ENCODE measurements around the gene YPEL2. TPM values are rescaled to one million over a fixed set of nuclear protein-coding genes. Genes with fewer than 3 reads are reported as not detected.

YPEL2 gene
- total RNA-seq, 1 experiment from 2014 or later: 0.98 TPM

- peaks cover 15 to 20% of the 10 kb centered on the region in 2 experiments; a peak in 3 of 4 replicates for H3K4me1 Mint-ChIP-seq
These were observed 92.9 kb downstream of the YPEL2 start for GRCh38 chr17:59424331-59424730.

More at GRCh38 chr17:59424331-59424730, 92.9 kb downstream of the YPEL2 start:
- no peak overlapping the region for H2AK5ac ChIP-seq (ENCODE audit: insufficient read length, low read length)
- H3K4ac ChIP-seq (ENCODE audit: low read depth, low read length): no peak overlapping the region
- peak overlapping the region; percentile 53 for H2BK12ac ChIP-seq (ENCODE audit: insufficient read length, low read depth, low read length)
- H2BK20ac ChIP-seq (ENCODE audit: low read depth, low read length, poor library complexity, severe bottlenecking): no peak overlapping the region
- no peak overlapping the region for H3K14ac ChIP-seq (ENCODE audit: insufficient read depth, low read length)
- H4K91ac ChIP-seq (ENCODE audit: insufficient read length, low read depth, low read length): no peak overlapping the region
- no peak overlapping the region for H3K9ac ChIP-seq (ENCODE audit: extremely low read depth, insufficient read length, low read length)
- no peak overlapping the region for H4K8ac ChIP-seq (replicated peaks; ENCODE audit: insufficient read length, low read depth, low read length)
- no peaks in the 10 kb centered on the region for H3K79me2 ChIP-seq (ENCODE audit: insufficient read depth, low read length)
- no peak overlapping the region for H3K27ac ChIP-seq (ENCODE audit: insufficient read length, low read depth, low read length)
- no peak overlapping the region for H3K4me2 ChIP-seq (ENCODE audit: insufficient read depth, insufficient read length, low read length)
- H4K5ac ChIP-seq (ENCODE audit: insufficient read length, low read depth, low read length): no peak overlapping the region
- H3K27me3 ChIP-seq (ENCODE audit: insufficient read depth, low read length): no peaks in the 10 kb centered on the region
- no peak overlapping the region for H3K23ac ChIP-seq (ENCODE audit: insufficient read length, low read depth, low read length)
- no CpG with 5 or more reads among the region's 4 CpGs for WGBS (ENCODE audit: extremely low coverage, insufficient read length, low lambda C conversion rate)
- Mint-ChIP-seq H3K9me3 (no peaks in the 10 kb centered on the region), H3K4me3 (no peak overlapping the region), H3K27ac (no peak overlapping the region), H3K36me3 (ENCODE audit: insufficient read depth in 1 of 3, low read depth in 3 of 3) (no peaks in the 10 kb centered on the region), H3K27me3 (ENCODE audit: low read depth) (no peaks in the 10 kb centered on the region)
- no peaks in the 10 kb centered on the region for H4K20me1 ChIP-seq (ENCODE audit: control insufficient read depth, insufficient read depth, insufficient read length)
- no peak overlapping the region for H2BK5ac ChIP-seq (ENCODE audit: insufficient read length, low read length)
- H3T11ph ChIP-seq (ENCODE audit: low read length): no peak overlapping the region
- no peaks in the 10 kb centered on the region for H3K79me1 ChIP-seq (ENCODE audit: insufficient read depth, low read depth, low read length, poor library complexity, severe bottlenecking)
- no peaks in the 10 kb centered on the region for H3K9me3 ChIP-seq (ENCODE audit: control insufficient read depth, low read depth, low read length)
- H2BK15ac ChIP-seq (ENCODE audit: low read depth, low read length): no peak overlapping the region
- no peak for TF ChIP-seq CTCF (conservative IDR thresholded peaks at IDR 0.05)
- H3K18ac ChIP-seq (ENCODE audit: insufficient read length, low read depth, low read length): no peak overlapping the region
- no peak overlapping the region for H2BK120ac ChIP-seq (ENCODE audit: low read depth, low read length, poor library complexity, severe bottlenecking)
- DNase-seq: no peak
- no peak overlapping the region for H3K56ac ChIP-seq (ENCODE audit: insufficient read length, low read depth, low read length)
- H2AFZ ChIP-seq (ENCODE audit: low read length): no peak overlapping the region
- H3K4me1 ChIP-seq (ENCODE audit: insufficient read depth, low read length): no peaks in the 10 kb centered on the region; the same call in 1 of the 2 replicates
- H3K23me2 ChIP-seq (ENCODE audit: insufficient read length, low read depth, low read length, poor library complexity, severe bottlenecking): no peaks in the 10 kb centered on the region
